ENCODE measurements around the gene TTLL11. TPM values are rescaled to one million over a fixed set of nuclear protein-coding genes. Genes with fewer than 3 reads are reported as not detected.

TTLL11 gene
- total and polyA plus RNA-seq, 2 experiments from 2014 or later = 0.57 to 1.4 TPM

DNA sequence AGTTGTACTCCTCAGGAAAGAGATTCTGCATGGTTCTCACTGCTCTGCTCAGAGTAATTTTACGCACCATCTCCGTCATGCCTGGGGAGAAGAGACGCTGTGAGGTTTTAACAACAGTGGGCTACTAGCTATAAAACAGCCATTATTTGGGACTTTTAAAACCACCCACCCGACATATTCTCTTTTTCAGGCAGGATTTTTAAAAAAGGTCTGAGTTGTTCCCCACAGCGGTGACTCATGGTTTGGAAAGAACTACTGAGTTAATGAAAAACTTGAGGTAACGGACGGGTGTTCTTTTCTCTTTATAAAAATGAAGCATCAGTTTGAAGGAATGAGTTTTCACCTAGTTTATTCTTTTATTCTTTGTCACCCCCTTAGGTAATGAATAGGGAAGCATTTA lies 61.3 kb downstream of the TTLL11 start:
- peaks cover 1% of the 10 kb centered on the region; the same call in 1 of the 2 replicates for H3K4me1 ChIP-seq (ENCODE audit: insufficient read depth)

More for the DNA sequence above, 61.3 kb downstream of the TTLL11 start:
- ATAC-seq (no peak), DNase-seq (ENCODE audit: low spot score) (no peak)
- Histone ChIP-seq H3K36me3 (ENCODE audit: insufficient read depth) (no peaks in the 10 kb centered on the region), H4K20me1 (replicated peaks; ENCODE audit: insufficient read depth) (no peaks in the 10 kb centered on the region), H2AFZ (no peak overlapping the region), H3F3A (replicated peaks; ENCODE audit: low read depth) (no peaks in the 10 kb centered on the region), H3K4me2 (no peak overlapping the region), H3K9me2 (ENCODE audit: insufficient read depth) (no peaks in the 10 kb centered on the region), H3K79me2 (replicated peaks; ENCODE audit: insufficient read depth) (no peaks in the 10 kb centered on the region), H3K27me3 (ENCODE audit: insufficient read depth) (no peaks in the 10 kb centered on the region), H3K4me3 (no peak overlapping the region), H3K27ac (ENCODE audit: low read depth) (no peak overlapping the region)
- H3K9me3 Mint-ChIP-seq = no peaks in the 10 kb centered on the region
- peaks cover 22% of the 10 kb centered on the region for H3K4me1 Mint-ChIP-seq
- no peak overlapping the region for H3K27ac Mint-ChIP-seq
- H3K4me3 Mint-ChIP-seq = no peak overlapping the region
- no peaks in the 10 kb centered on the region for H3K36me3 Mint-ChIP-seq (ENCODE audit: low read depth)
- H3K27me3 Mint-ChIP-seq (ENCODE audit: insufficient read depth, low read depth, poor library complexity) = peaks cover 13% of the 10 kb centered on the region
- TF ChIP-seq EZH2 (IDR thresholded peaks at IDR 0.05; ENCODE audit: low read depth, unreplicated experiment) = no peak
- TF ChIP-seq EZH2phosphoT487 (IDR thresholded peaks at IDR 0.05; ENCODE audit: unreplicated experiment) = no peak
- TF ChIP-seq, protein P1, sequence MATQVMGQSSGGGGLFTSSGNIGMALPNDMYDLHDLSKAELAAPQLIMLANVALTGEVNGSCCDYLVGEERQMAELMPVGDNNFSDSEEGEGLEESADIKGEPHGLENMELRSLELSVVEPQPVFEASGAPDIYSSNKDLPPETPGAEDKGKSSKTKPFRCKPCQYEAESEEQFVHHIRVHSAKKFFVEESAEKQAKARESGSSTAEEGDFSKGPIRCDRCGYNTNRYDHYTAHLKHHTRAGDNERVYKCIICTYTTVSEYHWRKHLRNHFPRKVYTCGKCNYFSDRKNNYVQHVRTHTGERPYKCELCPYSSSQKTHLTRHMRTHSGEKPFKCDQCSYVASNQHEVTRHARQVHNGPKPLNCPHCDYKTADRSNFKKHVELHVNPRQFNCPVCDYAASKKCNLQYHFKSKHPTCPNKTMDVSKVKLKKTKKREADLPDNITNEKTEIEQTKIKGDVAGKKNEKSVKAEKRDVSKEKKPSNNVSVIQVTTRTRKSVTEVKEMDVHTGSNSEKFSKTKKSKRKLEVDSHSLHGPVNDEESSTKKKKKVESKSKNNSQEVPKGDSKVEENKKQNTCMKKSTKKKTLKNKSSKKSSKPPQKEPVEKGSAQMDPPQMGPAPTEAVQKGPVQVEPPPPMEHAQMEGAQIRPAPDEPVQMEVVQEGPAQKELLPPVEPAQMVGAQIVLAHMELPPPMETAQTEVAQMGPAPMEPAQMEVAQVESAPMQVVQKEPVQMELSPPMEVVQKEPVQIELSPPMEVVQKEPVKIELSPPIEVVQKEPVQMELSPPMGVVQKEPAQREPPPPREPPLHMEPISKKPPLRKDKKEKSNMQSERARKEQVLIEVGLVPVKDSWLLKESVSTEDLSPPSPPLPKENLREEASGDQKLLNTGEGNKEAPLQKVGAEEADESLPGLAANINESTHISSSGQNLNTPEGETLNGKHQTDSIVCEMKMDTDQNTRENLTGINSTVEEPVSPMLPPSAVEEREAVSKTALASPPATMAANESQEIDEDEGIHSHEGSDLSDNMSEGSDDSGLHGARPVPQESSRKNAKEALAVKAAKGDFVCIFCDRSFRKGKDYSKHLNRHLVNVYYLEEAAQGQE (IDR thresholded peaks at IDR 0.05; ENCODE audit: unreplicated experiment) = no peak
- TF ChIP-seq, protein P2, sequence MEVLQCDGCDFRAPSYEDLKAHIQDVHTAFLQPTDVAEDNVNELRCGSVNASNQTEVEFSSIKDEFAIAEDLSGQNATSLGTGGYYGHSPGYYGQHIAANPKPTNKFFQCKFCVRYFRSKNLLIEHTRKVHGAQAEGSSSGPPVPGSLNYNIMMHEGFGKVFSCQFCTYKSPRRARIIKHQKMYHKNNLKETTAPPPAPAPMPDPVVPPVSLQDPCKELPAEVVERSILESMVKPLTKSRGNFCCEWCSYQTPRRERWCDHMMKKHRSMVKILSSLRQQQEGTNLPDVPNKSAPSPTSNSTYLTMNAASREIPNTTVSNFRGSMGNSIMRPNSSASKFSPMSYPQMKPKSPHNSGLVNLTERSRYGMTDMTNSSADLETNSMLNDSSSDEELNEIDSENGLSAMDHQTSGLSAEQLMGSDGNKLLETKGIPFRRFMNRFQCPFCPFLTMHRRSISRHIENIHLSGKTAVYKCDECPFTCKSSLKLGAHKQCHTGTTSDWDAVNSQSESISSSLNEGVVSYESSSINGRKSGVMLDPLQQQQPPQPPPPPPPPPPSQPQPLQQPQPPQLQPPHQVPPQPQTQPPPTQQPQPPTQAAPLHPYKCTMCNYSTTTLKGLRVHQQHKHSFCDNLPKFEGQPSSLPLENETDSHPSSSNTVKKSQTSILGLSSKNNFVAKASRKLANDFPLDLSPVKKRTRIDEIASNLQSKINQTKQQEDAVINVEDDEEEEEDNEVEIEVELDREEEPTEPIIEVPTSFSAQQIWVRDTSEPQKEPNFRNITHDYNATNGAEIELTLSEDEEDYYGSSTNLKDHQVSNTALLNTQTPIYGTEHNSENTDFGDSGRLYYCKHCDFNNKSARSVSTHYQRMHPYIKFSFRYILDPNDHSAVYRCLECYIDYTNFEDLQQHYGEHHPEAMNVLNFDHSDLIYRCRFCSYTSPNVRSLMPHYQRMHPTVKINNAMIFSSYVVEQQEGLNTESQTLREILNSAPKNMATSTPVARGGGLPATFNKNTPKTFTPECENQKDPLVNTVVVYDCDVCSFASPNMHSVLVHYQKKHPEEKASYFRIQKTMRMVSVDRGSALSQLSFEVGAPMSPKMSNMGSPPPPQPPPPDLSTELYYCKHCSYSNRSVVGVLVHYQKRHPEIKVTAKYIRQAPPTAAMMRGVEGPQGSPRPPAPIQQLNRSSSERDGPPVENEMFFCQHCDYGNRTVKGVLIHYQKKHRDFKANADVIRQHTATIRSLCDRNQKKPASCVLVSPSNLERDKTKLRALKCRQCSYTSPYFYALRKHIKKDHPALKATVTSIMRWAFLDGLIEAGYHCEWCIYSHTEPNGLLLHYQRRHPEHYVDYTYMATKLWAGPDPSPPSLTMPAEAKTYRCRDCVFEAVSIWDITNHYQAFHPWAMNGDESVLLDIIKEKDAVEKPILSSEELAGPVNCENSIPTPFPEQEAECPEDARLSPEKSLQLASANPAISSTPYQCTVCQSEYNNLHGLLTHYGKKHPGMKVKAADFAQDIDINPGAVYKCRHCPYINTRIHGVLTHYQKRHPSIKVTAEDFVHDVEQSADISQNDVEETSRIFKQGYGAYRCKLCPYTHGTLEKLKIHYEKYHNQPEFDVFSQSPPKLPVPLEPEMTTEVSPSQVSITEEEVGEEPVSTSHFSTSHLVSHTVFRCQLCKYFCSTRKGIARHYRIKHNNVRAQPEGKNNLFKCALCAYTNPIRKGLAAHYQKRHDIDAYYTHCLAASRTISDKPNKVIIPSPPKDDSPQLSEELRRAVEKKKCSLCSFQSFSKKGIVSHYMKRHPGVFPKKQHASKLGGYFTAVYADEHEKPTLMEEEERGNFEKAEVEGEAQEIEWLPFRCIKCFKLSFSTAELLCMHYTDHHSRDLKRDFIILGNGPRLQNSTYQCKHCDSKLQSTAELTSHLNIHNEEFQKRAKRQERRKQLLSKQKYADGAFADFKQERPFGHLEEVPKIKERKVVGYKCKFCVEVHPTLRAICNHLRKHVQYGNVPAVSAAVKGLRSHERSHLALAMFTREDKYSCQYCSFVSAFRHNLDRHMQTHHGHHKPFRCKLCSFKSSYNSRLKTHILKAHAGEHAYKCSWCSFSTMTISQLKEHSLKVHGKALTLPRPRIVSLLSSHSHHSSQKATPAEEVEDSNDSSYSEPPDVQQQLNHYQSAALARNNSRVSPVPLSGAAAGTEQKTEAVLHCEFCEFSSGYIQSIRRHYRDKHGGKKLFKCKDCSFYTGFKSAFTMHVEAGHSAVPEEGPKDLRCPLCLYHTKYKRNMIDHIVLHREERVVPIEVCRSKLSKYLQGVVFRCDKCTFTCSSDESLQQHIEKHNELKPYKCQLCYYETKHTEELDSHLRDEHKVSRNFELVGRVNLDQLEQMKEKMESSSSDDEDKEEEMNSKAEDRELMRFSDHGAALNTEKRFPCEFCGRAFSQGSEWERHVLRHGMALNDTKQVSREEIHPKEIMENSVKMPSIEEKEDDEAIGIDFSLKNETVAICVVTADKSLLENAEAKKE (CRISPR knock-in tag; IDR thresholded peaks at IDR 0.05) = no peak
- TF ChIP-seq STAT1 (IDR thresholded peaks at IDR 0.05; ENCODE audit: unreplicated experiment) = no peak
- TF ChIP-seq, protein P3, sequence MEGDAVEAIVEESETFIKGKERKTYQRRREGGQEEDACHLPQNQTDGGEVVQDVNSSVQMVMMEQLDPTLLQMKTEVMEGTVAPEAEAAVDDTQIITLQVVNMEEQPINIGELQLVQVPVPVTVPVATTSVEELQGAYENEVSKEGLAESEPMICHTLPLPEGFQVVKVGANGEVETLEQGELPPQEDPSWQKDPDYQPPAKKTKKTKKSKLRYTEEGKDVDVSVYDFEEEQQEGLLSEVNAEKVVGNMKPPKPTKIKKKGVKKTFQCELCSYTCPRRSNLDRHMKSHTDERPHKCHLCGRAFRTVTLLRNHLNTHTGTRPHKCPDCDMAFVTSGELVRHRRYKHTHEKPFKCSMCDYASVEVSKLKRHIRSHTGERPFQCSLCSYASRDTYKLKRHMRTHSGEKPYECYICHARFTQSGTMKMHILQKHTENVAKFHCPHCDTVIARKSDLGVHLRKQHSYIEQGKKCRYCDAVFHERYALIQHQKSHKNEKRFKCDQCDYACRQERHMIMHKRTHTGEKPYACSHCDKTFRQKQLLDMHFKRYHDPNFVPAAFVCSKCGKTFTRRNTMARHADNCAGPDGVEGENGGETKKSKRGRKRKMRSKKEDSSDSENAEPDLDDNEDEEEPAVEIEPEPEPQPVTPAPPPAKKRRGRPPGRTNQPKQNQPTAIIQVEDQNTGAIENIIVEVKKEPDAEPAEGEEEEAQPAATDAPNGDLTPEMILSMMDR (conservative IDR thresholded peaks at IDR 0.05; ENCODE audit: low read depth in 2 of 2) = no peak
- TF ChIP-seq, protein P4, sequence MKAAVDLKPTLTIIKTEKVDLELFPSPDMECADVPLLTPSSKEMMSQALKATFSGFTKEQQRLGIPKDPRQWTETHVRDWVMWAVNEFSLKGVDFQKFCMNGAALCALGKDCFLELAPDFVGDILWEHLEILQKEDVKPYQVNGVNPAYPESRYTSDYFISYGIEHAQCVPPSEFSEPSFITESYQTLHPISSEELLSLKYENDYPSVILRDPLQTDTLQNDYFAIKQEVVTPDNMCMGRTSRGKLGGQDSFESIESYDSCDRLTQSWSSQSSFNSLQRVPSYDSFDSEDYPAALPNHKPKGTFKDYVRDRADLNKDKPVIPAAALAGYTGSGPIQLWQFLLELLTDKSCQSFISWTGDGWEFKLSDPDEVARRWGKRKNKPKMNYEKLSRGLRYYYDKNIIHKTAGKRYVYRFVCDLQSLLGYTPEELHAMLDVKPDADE (IDR thresholded peaks at IDR 0.05) = no peak
- no peak for TF ChIP-seq ZNF331 (CRISPR knock-in tag; IDR thresholded peaks at IDR 0.05; ENCODE audit: low read depth)
- TF ChIP-seq ZNF114 (CRISPR knock-in tag; IDR thresholded peaks at IDR 0.05) = no peak
- TF ChIP-seq JUNB (IDR thresholded peaks at IDR 0.05; ENCODE audit: unreplicated experiment) = no peak
- TF ChIP-seq POLR2AphosphoS5 (IDR thresholded peaks at IDR 0.05; ENCODE audit: low read depth) = no peak
